ENCODE data around the gene AGFG2.
"Not testable (repeated sequence)": the region's sequence is repeated elsewhere in the genome, so short reads cannot be mapped to it uniquely, and the experiment has no call there.

Gene AGFG2

GRCh38 chr7:100521076-100521475, 17.9 kb upstream of the AGFG2 start:
- DNase-seq = no peak

- DNase-seq = not testable (repeated sequence)
Measured at GRCh38 chr7:100521909-100522593, 17.0 kb upstream of the AGFG2 start.

- DNase-seq = not testable (repeated sequence)
Measured at GRCh38 chr7:100523192-100523591, 15.8 kb upstream of the AGFG2 start.

DNA sequence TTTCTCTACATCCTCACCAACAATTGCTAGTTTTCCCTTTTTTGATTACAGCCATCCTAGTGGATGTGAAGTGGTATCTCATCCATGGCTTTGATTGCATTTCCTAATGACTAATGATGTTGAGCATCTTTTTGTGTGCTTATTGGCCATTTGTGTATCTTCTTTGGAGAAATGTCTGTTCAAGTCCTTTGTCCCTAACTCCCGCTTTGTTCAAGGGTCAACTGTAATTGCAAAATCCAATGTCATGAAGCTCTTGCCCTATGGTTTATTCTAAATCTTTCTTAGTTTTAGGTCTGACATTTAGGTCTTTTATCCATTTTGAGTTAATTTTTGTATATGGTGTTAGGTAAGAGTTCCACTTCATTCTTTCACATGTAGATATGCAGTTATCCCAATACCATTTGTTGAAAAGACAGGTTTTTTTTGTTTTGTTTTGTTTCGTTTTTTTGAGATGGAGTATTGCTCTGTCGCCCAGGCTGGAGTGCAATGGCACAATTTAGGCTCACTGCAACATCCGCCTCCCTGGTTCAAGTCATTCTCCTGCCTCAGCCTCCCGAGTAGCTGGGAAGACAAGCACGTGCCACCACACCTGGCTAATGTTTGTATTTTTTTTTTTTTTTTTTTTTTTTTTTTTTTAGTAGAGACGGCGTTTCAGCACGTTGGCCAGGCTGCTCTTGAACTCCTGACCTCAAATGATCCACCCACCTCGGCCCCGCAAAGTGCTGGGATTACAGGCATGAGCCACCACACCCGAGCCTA, 10.7 kb upstream of the AGFG2 start:
- not testable (repeated sequence) for DNase-seq

DNA sequence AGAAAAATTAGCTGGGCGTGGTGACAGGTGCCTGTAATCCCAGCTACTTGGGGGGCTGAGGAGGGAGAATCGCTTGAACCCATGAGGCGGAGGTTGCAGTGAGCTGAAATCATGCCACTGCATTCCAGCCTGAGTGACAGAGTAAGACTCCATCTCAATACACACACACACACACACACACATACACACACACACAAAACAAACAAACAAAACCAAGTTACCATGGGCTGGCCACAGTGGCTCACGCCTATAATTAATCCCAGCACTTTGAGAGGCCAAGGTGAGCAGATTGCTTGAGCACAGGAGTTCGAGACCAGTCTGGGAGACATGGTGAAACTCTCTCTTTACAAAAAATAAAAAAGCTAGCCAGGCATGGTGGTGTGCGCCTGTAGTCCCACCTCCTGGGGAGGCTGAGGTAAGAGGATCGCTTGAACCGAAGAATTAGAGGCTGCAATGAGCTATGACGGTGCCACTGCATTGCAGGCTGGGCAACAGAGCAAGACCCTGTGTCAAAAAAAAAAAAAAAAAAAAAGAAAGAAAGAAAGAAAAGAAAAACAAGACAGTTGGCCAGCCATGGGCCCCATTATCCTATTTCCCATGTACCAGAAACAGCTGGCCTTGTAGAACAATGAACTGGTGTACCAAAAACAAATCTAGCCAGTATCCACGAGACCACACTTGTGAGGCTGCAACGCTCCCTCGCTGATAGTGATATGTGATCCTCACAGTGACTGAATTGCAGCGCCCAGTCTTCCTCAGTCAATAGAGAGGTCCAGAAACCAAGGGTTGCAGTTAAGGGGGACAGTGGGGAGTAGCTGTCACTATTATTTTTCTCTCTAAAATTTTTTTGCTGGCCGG, 6.6 kb upstream of the AGFG2 start:
- DNase-seq = no peak

GRCh38 chr7:100535982-100536381, 3.0 kb upstream of the AGFG2 start:
- DNase-seq = not testable (repeated sequence)

DNA sequence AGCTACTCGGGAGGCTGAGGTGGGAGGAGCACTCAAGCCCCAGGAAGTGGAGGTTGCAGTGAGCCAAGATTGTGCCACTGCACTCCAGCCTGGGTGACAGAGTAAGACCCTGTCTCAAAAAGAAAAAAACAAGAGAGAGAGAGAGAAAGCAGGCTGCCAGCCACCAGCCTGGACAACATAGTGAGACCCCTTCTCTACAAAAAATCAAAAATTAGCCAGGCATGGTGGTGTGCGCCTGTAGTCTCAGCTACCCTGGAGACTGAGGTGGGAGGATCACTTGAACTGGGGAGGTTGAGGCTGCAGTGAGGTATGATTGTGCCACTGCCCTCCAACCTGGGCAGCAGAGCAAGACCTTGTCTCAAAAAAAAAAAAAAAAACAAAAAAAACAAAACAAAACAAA, 2.3 kb upstream of the AGFG2 start:
- DNase-seq = not testable (repeated sequence)

- DNase-seq = no peak
Measured at GRCh38 chr7:100538348-100538653, 702 bp upstream of the AGFG2 start.

- DNase-seq = no peak
Measured at GRCh38 chr7:100539436-100540006, 518 bp downstream of the AGFG2 start.

- no peak for DNase-seq
Measured at GRCh38 chr7:100540073-100540723, 1.2 kb downstream of the AGFG2 start.

DNA sequence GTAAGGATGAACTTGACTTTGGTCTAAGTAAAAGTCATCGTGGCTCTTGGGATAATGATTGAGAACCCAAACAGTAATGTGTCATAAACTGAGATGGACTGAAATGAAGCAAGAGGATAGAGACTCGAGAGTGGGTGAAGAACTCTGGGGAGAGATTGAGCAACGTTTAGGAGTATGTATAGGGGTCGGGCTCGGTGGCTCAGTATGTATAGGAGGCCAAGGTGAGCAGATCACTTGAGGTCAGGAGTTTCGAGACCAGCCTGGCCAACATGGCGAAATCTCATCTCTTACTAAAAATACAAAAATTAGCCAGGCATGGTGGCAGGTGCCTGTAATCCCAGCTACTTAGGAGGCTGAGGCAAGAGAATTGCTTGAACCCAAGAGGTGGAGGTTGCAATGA, 2.3 kb downstream of the AGFG2 start:
- not testable (repeated sequence) for DNase-seq

- DNase-seq = no peak
Measured at GRCh38 chr7:100543586-100543985, 4.6 kb downstream of the AGFG2 start.

DNA sequence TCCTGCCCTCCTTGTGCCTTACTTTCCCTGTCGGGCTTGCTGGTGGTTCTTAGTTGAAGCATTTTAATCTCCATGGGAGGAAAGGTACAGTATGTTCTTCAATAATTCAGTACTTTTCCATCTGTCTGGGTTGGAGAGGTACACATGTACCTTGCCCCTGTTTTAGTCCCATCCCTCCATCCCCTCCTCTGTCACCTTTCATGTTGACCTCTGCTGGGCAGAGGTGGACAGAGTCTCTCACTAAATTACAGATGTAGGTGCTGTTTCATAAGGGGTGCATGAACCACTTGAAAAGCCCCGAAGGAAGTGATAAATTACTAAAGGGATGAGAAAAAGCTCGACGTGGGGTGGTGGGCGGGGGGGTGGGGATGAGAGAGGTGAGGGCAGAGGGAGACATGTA, 5.4 kb downstream of the AGFG2 start:
- no peak for DNase-seq

DNA sequence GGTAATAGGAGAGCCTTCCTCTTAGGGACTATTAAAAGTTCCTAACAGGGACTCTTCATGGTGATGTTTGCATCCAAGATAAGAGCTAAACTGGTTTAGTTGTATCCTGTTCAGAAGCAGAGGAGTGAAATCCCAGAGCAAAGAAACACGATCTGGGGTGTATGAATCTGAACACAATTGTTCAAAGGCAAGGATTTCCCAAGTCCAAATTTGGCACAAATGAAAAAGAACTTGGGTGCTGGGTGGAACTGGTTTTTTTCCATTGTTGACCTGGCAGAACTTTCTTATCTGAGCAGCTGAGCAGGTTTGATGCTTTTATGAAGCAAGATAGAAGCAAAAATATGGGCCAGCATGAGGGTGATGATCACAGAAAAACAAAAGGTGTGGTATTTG, 6.0 kb downstream of the AGFG2 start:
- no peak for DNase-seq

DNA sequence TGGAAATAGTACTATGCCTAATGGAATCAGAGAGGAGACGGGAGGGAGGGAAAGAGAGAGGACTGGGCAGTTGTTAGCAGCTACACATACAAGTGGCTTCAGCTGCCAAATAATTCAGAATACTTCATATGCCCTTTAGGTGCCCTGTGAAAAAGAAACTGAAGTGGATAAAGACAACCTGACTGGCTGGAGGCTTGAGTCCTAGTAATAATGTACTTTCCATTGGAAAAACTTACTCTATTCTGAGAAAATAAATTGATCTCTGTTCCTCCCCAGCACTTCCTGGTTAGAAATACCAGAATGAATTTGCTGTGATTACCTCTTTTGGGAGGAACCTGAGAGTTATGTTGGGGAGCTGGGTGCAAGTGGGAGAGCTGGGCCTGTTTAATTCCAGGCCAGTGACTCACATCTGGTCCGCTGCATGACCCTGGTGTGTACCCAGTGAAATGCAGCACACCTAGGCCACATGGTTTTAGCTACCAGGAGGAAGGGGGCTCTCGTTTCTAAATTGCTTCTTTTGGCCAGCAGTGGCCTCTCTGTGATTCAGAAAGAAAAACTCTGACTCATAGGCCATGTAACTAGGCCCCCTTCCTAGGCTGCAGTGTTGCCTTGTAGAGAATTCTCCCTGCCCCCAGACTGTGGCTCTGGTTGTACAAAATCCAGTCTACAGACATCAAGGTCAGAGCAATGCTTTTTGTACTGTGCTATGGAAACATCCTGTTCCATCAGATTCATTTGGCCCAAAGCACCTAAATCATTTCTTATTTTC, 6.5 kb downstream of the AGFG2 start:
- no peak for DNase-seq

DNA sequence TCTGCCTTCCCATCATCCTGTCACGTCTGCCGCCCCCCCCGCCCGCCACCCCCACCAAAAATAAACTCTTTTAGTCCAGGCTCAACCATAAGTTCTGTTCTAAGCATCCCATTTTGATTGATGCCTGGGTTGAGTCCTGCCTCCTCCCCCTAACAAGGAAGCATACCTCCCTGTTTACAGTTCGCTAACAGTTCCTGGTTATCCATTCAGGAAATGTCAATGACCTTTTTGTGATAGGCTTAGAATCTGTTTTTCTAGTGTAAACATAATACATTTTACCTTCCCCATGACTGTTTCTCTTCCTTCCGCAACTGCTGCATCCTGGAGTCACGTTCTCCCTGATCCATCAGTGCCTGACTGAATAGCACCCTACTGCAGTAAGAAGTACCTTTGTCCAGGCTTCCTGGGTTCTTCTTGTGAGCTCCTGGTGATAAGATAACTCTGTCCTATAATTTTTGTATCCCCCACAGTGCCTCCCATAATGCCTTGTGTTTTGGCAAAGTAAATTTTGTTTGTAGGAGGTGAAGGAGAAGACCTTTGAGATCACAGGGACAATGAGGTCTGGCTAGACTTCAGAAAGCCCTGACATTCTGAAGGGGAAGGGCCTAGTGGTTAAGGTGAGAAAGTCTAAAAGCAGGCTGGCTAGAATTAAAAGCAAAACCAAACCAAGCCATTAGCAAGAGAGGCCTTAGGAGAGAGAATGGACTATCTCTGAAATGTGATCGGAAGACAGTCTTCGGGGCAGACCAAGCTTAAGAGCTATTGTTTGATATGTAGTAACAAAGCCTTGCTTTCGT, 7.3 kb downstream of the AGFG2 start:
- peak; percentile 68 for DNase-seq

DNA sequence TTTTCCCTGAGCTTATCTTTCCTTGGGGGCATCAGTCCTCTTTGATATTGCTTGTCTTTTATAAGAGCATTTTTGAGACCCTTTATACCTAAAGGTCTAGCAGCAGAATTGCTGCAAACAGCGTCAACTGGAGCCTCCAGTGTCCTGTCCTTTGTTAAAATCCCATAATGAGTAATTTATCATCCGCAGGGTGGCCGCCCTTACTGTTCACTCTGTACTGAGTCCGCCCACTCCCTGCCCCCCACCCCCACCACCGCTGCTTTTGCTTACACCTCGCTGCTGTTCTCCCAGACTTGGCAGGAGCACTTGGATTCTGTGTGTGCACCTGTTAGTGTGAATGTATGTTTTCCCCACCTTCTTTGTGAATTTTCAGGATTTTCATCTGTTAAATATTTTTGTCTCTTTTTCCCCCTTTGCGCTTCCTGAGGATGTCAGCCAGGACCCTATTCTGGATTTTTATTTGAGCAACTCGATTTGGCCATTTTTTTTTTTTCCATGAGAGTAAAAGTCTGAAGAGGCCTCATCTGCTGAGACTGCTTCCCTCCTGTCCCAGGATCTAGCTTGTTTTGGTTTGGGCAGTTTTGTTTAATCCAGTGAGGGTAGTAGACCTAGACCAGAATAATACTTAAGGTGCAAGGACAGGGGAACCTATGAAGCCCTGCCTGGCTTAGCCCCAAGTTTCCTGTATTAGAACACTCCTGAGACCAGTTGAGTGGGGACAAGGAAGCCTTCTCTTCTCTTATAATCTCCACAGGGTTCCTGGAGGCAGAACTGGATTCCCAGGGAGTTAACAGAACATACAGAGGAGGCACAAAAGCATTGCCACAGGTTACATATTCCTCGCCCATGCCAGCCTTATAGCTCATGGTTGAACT, 8.2 kb downstream of the AGFG2 start:
- DNase-seq = no peak

GRCh38 chr7:100547872-100548271, 8.9 kb downstream of the AGFG2 start:
- no peak for DNase-seq

DNA sequence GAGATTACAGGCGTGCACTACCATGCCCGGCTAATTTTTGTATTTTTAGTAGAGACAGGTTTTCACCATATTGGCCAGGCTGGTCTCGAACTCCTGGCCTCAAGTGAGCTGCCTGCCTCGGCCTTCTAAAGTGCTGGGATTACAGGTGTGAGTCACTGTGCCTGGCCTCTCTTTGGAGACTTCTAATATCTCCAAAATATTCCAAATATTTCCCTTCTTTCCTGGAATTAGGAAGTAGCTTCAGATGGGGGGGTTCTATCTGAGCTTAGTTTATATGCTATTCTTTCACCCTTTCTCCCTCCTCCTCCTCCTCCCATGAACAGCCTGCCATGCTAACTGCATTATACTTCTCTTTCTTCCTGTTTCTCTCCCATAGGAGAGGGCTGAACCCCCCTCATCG, 9.4 kb downstream of the AGFG2 start:
- not testable (repeated sequence) for DNase-seq

DNA sequence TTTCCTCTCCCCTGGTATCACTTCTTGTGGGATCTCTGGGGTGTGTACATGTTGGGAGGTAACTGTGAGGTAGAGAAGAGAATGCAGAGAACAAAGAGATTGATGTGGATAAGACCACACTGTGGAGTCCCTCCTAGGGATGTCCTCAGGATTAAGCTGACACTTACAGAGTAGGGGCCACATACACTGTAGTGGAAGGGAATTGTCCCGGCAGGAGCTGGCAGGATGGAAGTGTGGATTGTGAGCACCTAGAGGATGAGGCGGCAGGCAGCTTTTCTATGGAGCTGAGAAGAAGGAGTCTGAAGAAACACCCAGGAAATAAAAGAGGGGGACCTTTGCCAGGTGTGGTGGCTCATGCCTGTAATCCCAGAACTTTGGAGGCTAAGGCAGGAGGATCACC, 13.5 kb downstream of the AGFG2 start:
- DNase-seq = no peak

Measured in CD4-positive, alpha-beta T cell treated with Interleukin-12 subunit alpha and Interleukin-12 subunit beta, for 1 hour (primary cell).